ENCODE measurements around the gene LIME1. TPM values are rescaled to one million over a fixed set of nuclear protein-coding genes. Genes with fewer than 3 reads are reported as not detected.
"Not testable (repeated sequence)": the region's sequence is repeated elsewhere in the genome, so short reads cannot be mapped to it uniquely, and the experiment has no call there.

The LIME1 gene
- total RNA-seq, 1 donor from 2014 or later: 32.4 TPM

DNA sequence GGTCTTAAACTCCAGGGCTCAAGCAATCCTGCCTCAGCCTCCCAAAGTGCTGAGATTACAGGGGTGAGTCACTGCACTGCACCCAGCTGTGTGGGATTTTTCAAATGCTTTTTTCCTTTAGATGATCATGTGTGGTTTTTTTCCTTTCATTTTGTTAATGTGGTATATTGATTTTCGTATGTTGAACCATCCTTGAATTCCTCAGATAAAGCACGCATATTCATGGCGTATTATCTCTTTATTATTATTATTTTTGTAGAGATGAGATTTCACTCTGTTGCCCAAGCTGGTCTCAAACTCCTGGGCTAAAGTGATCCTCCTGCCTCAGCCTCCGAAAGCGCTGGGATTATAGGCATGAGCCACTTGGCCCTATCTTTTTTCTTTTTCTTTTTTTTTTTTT lies 21.6 kb upstream of the LIME1 start:
- Histone ChIP-seq H3K4me1 (peaks cover 4% of the 10 kb centered on the region), H3K27ac (no peak overlapping the region), H3K27me3 (no peaks in the 10 kb centered on the region), H3K9me3 (peaks cover 17% of the 10 kb centered on the region), H3K36me3 (peaks cover 4 to 49% of the 10 kb centered on the region in 2 donors), H3K4me3 (no peak overlapping the region)
- DNase-seq (ENCODE audit: extremely low spot score in 2 of 2): no peak
- TF ChIP-seq, protein P1, sequence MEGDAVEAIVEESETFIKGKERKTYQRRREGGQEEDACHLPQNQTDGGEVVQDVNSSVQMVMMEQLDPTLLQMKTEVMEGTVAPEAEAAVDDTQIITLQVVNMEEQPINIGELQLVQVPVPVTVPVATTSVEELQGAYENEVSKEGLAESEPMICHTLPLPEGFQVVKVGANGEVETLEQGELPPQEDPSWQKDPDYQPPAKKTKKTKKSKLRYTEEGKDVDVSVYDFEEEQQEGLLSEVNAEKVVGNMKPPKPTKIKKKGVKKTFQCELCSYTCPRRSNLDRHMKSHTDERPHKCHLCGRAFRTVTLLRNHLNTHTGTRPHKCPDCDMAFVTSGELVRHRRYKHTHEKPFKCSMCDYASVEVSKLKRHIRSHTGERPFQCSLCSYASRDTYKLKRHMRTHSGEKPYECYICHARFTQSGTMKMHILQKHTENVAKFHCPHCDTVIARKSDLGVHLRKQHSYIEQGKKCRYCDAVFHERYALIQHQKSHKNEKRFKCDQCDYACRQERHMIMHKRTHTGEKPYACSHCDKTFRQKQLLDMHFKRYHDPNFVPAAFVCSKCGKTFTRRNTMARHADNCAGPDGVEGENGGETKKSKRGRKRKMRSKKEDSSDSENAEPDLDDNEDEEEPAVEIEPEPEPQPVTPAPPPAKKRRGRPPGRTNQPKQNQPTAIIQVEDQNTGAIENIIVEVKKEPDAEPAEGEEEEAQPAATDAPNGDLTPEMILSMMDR (IDR thresholded peaks at IDR 0.05): no peak
- no peak for TF ChIP-seq POLR2A (IDR thresholded peaks at IDR 0.05)
- TF ChIP-seq POLR2AphosphoS5 (IDR thresholded peaks at IDR 0.05; ENCODE audit: insufficient read depth in 1 of 2, low read depth in 1 of 2): no peak
- intact Hi-C loops (cut with DNase I): no loop called here

DNA sequence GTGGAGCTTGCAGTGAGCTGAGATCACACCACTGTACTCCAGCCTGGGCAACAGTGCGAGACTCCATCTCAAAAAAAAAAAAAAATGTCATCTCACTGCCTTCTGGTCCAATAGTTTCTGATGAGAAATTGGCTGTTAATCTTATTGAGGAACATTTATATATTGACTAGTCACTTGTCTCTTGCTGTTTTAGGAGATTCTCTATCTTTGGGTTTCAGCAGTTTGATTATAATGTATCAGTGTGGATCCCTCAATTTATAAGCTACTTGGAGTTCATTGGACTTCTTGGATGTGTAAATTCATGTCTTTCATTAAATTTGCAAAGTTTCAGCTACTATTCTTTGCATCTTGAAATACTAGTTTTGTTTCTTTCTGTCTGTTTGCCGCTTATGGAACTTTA lies 17.5 kb upstream of the LIME1 start:
- no peak overlapping the region for H3K27ac ChIP-seq
- H3K9me3 ChIP-seq: peaks cover 17% of the 10 kb centered on the region
- TF ChIP-seq, protein P1 (IDR thresholded peaks at IDR 0.05): no peak
- no peak for TF ChIP-seq POLR2AphosphoS5 (IDR thresholded peaks at IDR 0.05; ENCODE audit: insufficient read depth in 1 of 2, low read depth in 1 of 2)
- no peak for TF ChIP-seq POLR2A (IDR thresholded peaks at IDR 0.05)
- intact Hi-C loops (cut with DNase I): no loop called here
- no peak overlapping the region for H3K4me3 ChIP-seq
- H3K36me3 ChIP-seq: peaks cover 0 to 54% of the 10 kb centered on the region in 2 donors
- DNase-seq (ENCODE audit: extremely low spot score in 2 of 2): no peak
- H3K4me1 ChIP-seq: no peaks in the 10 kb centered on the region
- H3K27me3 ChIP-seq: no peaks in the 10 kb centered on the region

DNA sequence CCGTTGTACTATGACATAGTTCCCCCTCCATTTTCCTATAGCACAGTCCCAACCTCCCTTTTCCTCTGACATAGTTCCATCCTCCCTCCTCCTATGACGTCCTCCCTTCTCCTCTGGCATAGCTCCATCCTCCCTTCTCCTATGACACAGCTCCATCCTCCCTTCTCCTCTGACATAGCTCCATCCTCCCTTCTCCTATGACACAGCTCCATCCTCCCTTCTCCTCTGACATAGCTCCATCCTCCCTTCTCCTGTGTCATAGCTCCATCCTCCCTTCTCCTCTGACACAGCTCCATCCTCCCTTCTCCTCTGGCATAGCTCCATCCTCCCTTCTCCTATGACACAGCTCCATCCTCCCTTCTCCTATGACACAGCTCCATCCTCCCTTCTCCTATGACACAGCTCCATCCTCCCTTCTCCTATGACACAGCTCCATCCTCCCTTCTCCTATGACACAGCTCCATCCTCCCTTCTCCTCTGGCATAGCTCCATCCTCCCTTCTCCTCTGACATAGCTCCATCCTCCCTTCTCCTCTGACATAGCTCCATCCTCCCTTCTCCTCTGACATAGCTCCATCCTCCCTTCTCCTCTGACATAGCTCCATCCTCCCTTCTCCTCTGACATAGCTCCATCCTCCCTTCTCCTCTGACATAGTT lies 13.4 kb upstream of the LIME1 start:
- peaks cover 0 to 37% of the 10 kb centered on the region in 2 donors for H3K36me3 ChIP-seq
- H3K4me1 ChIP-seq; H3K27ac ChIP-seq; DNase-seq (ENCODE audit: extremely low spot score in 2 of 2); intact Hi-C loops (cut with DNase I); H3K4me3 ChIP-seq; H3K27me3 ChIP-seq: not testable (repeated sequence)
- peaks cover 14% of the 10 kb centered on the region for H3K9me3 ChIP-seq

GRCh38 chr20:63730189-63730733 lies 6.2 kb upstream of the LIME1 start:
- DNase-seq (ENCODE audit: extremely low spot score in 2 of 2); intact Hi-C loops (cut with DNase I); H3K4me3 ChIP-seq; H3K9me3 ChIP-seq; H3K27me3 ChIP-seq; H3K4me1 ChIP-seq; H3K27ac ChIP-seq: not testable (repeated sequence)
- H3K36me3 ChIP-seq: peaks cover 0 to 30% of the 10 kb centered on the region in 2 donors

DNA sequence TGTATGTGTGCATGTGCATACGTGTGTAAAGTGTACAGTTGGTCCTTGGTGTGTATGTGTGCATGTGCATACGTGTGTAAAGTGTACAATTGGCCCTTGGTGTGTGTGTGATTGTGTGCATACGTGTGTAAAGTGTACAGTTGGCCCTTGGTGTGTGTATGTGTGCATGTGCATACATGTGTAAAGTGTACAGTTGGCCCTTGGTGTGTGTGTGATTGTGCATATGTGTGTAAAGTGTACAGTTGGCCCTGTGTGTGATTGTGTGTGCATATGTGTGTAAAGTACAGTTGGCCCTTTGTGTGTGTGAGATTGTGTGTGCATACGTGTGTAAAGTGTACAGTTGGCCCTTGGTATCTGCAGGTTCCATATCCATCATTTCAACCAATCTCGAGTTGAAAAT lies 5.1 kb upstream of the LIME1 start:
- TF ChIP-seq, protein P1 (IDR thresholded peaks at IDR 0.05): no peak
- no peak for TF ChIP-seq POLR2AphosphoS5 (IDR thresholded peaks at IDR 0.05; ENCODE audit: insufficient read depth in 1 of 2, low read depth in 1 of 2)
- no peak for TF ChIP-seq POLR2A (IDR thresholded peaks at IDR 0.05)
- H3K4me1 ChIP-seq: peaks cover 5% of the 10 kb centered on the region

More for the DNA sequence above, 5.1 kb upstream of the LIME1 start:
- peaks cover 0 to 30% of the 10 kb centered on the region in 2 donors for H3K36me3 ChIP-seq
- no peak overlapping the region for H3K4me3 ChIP-seq
- no peak overlapping the region for H3K27ac ChIP-seq
- no peak for DNase-seq (ENCODE audit: extremely low spot score in 2 of 2)
- no peaks in the 10 kb centered on the region for H3K27me3 ChIP-seq
- H3K9me3 ChIP-seq: no peaks in the 10 kb centered on the region
- intact Hi-C loops (cut with DNase I): no loop called here

Measured in vagina (tissue), 2 donors.